HepG2 (cell line): Measurements from ENCODE around the gene EGFL8. TPM values are rescaled to one million over a fixed set of nuclear protein-coding genes. Genes with fewer than 3 reads are reported as not detected.

Experiments used
- AHR ChIP-seq: IDR thresholded peaks from 2 replicates; pipeline ENCODE4 v1.6.1; 2018; ENCODE audit warnings: missing genetic modification reagents, missing compliant biosample characterization
- CC2D1A ChIP-seq: sonication (generic); formaldehyde crosslinking; IDR thresholded peaks from 2 replicates; pipeline ENCODE4 v1.8.1; 2023; ENCODE audit warnings: mild to moderate bottlenecking, missing genetic modification reagents
- HOXD1 ChIP-seq: sonication (generic); formaldehyde crosslinking; IDR thresholded peaks from 2 replicates; pipeline ENCODE4 v1.5.0; 2020; ENCODE audit warnings: missing genetic modification reagents
- KDM4B ChIP-seq: sonication (generic); formaldehyde crosslinking; IDR thresholded peaks from 2 replicates; pipeline ENCODE4 v1.4.0; 2020; ENCODE audit warnings: missing genetic modification reagents
- SNAPC2 ChIP-seq: sonication (generic); formaldehyde crosslinking; IDR thresholded peaks from 2 replicates; pipeline ENCODE4 v1.8.1; 2022; ENCODE audit warnings: mild to moderate bottlenecking, missing genetic modification reagents
- SP140L ChIP-seq: sonication (generic); formaldehyde crosslinking; IDR thresholded peaks from 2 replicates; pipeline ENCODE4 v1.4.0; 2020; ENCODE audit warnings: missing genetic modification reagents, borderline replicate concordance
- STAT6 ChIP-seq: sonication (generic); formaldehyde crosslinking; IDR thresholded peaks from 2 replicates; pipeline ENCODE4 v1.4.0; 2020; ENCODE audit warnings: missing genetic modification reagents, mild to moderate bottlenecking, borderline replicate concordance
- TFDP2 ChIP-seq: sonication (generic); formaldehyde crosslinking; IDR thresholded peaks from 2 replicates; pipeline ENCODE4 v1.4.0; 2020; ENCODE audit warnings: missing genetic modification reagents
- ZBTB8A ChIP-seq: sonication (generic); formaldehyde crosslinking; IDR thresholded peaks from 2 replicates; pipeline ENCODE4 v1.4.0; 2020; ENCODE audit warnings: mild to moderate bottlenecking, low read depth, missing genetic modification reagents, borderline replicate concordance
- ZNF205 ChIP-seq: IDR thresholded peaks from 2 replicates; pipeline ENCODE4 v1.6.1; 2018; ENCODE audit warnings: missing biosample characterization, missing genetic modification reagents
- ZNF235 ChIP-seq: sonication (generic); formaldehyde crosslinking; IDR thresholded peaks from 2 replicates; pipeline ENCODE4 v1.8.1; 2023; ENCODE audit warnings: mild to moderate bottlenecking, missing genetic modification reagents, borderline replicate concordance
- ZNF280B ChIP-seq: sonication (generic); formaldehyde crosslinking; IDR thresholded peaks from 2 replicates; pipeline ENCODE4 v1.5.0; 2020; ENCODE audit warnings: missing genetic modification reagents, mild to moderate bottlenecking, borderline replicate concordance
- ZNF337 ChIP-seq: sonication (generic); formaldehyde crosslinking; IDR thresholded peaks from 2 replicates; pipeline ENCODE4 v1.5.1; 2020; ENCODE audit warnings: missing genetic modification reagents, low read depth, mild to moderate bottlenecking, borderline replicate concordance
- ZNF556 ChIP-seq: sonication (generic); formaldehyde crosslinking; IDR thresholded peaks from 2 replicates; pipeline ENCODE4 v1.4.0; 2020; ENCODE audit warnings: mild to moderate bottlenecking, missing genetic modification reagents, borderline replicate concordance
- ZNF609 ChIP-seq: sonication (generic); formaldehyde crosslinking; IDR thresholded peaks from 2 replicates; pipeline ENCODE4 v1.4.0; 2020; ENCODE audit warnings: mild to moderate bottlenecking, missing genetic modification reagents, borderline replicate concordance
- ZNF83 ChIP-seq: sonication (generic); formaldehyde crosslinking; IDR thresholded peaks from 2 replicates; pipeline ENCODE4 v1.4.0; 2020; ENCODE audit warnings: missing genetic modification reagents, mild to moderate bottlenecking, borderline replicate concordance
- ZZZ3 ChIP-seq: sonication (generic); formaldehyde crosslinking; IDR thresholded peaks from 2 replicates; pipeline ENCODE4 v1.4.0; 2020; ENCODE audit warnings: missing genetic modification reagents, mild to moderate bottlenecking, borderline replicate concordance
- polyA plus RNA-seq, 8 experiments: library from polyadenylated mRNA; depleted of rRNA in 3 of 8; stranded (reverse) in 7 of 8; unstranded in 1 of 8; fragments of >200 nt; fragmentation: Illumina TruSeq in 4 of 8; extraction: Trizol in 4 of 8; gene quantifications; 2 replicates each; pipeline versions ENCODE4 v1.2.1 to v1.2.3, GENCODE V29; 2011 to 2016; ENCODE audit warnings: low read depth in 4 of 8, missing spikeins in 1 of 8, mixed read lengths in 1 of 8; ENCODE audit not compliant: insufficient read depth in 1 of 8
- total RNA-seq, 5 experiments: library from RNA; depleted of rRNA; stranded (reverse); fragments of >200 nt; fragmentation: Illumina TruSeq; extraction: Trizol; gene quantifications; 2 replicates each; pipeline ENCODE4 v1.2.3, GENCODE V29; 2016; ENCODE audit warnings: low read depth in 1 of 5

EGFL8 gene
- total and polyA plus RNA-seq, 2 of the 13 experiments (the other 11 are each of a cell fraction or from before 2014, with no cell fraction given): 10.0 to 11.5 TPM

- TF ChIP-seq ZNF337 (no peak), ZNF235 (CRISPR knock-in tag) (no peak), ZNF205 (CRISPR knock-in tag) (no peak), STAT6 (CRISPR knock-in tag) (no peak), HOXD1 (no peak), SP140L (CRISPR knock-in tag) (0 out of 2 replicates have a peak, but pooled peaks have one; percentile 50), CC2D1A (CRISPR knock-in tag) (no peak), ZNF556 (CRISPR knock-in tag) (peak; percentile 77; the same call in 1 of the 2 replicates), ZNF609 (0 out of 2 replicates have a peak, but pooled peaks have one; percentile 38), AHR (CRISPR knock-in tag) (no peak), TFDP2 (CRISPR knock-in tag) (no peak), SNAPC2 (CRISPR knock-in tag) (no peak), KDM4B (CRISPR knock-in tag) (peak; percentile 52; the same call in 1 of the 2 replicates), ZZZ3 (CRISPR knock-in tag) (0 out of 2 replicates have a peak, but pooled peaks have one; percentile 44), ZNF83 (CRISPR knock-in tag) (0 out of 2 replicates have a peak, but pooled peaks have one; percentile 35), ZBTB8A (CRISPR knock-in tag) (peak; percentile 44; the same call in 1 of the 2 replicates), ZNF280B (no peak)
Measured at GRCh38 chr6:32190054-32190851, 25.9 kb downstream of the EGFL8 start, which contains the start of gene PBX2 (continued).
